GM21515 (cell line): Measurements from ENCODE around the gene EIF3L.

Experiments used
- ATAC-seq: cut with Tn5 transposase; IDR thresholded peaks from one replicate; pipeline ENCODE4 v1.9.1; 2021; ENCODE audit not compliant: unreplicated experiment

The EIF3L gene

DNA sequence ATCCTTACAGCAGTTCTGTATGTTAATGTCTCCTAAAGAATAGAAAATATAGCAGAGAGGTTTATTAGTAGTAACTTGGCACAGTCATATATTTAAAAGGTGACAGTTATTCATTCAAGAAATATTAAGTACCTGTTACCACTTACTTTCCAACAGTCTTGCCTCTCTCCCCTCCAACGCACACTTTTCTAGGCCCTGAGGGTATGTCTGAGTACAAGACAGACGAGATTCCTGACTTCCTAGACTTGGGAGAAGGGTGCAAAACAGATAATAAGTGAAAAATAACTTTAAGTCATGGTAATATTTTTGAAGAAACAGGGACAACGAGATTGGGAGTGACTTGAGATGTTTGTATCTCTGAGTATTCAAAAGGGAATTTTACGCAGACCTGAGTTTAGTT, 1.6 kb downstream of the EIF3L start:
- ATAC-seq = no peak

DNA sequence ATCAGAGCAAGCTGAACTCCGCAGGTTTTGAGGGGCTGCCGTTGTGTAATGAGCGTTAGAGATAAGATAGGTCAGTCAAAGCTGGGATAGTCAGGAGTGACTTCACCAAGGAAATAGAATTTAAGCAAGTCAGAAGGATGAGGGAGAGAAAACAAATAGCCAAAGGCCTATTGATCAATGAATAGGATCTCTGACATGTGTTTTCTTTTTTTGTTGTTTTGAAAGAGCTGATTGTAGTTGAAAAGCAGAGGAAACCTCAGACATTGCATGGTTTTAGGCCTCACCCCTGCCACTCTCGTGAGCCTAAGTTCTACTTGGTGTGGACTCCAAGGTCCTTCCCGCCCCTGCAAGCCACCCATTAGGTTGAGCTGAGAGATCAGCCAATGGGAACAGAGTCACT, 3.2 kb downstream of the EIF3L start:
- no peak for ATAC-seq

DNA sequence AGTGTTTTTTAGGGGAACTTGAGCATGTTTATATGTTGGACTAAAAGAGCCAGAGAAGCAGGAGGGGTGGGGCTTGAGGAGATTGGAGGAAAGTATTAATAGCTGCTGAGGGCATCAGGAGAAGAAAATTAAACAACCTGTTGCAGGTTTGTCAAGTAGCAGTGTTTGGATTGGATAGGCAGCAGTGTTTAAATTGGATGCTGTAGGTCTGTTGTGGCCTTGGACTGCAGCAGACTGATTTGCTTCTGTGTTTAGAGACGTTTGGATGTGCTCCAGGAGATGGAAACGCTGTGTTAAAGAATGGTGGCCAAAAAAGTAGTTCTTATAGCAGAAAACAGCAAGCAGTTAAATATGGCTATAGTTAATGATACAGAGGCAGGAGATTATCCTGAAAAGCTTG, 5.7 kb downstream of the EIF3L start:
- ATAC-seq = no peak

DNA sequence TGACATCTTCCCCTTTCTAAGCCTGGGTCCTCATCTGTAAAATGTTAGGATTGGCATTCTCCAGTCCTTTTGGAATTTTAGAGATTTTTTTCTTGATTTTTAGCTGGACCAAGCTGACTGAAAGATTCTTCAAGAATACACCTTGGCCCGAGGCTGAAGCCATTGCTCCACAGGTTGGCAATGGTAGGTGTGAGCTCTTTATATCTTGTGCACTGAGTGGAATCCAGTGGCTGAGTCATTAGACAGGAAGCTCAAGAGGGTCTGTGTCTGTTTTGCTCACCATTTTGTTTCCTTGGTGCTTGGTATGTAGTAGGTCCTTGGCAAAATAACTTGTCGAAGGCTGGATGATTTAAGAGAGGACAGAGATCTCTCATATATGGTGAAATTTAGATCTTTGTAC, 6.2 kb downstream of the EIF3L start:
- no peak for ATAC-seq

DNA sequence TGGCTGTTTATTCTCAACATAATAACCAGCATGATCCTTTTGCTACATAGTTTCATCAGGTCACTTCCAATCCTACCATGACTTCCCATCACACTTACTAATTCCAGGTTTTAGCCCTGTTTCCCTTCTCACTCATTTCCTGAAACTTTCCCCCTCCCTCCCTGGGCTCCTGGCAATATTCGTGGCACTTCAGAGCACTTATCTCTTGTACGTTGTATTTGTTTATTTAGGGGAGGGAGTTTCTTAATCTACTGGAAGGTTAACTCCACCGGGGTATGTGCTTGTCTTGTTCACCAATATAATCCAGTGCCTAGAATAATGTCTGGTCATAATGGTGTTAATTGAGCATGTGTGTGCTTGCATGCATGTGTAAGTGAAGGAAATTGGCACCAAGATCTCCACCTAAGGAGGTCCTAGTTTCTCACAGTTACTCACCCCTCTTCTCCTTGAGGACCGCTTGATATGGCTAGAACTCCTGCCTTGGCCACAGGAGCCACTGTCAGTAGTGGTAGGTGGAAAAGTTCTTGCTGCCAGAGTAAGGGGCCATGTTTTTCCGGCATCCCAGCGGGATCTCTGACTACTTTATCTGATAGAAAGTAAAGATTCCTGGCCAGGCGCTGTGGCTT, 11.7 kb downstream of the EIF3L start:
- no peak for ATAC-seq

DNA sequence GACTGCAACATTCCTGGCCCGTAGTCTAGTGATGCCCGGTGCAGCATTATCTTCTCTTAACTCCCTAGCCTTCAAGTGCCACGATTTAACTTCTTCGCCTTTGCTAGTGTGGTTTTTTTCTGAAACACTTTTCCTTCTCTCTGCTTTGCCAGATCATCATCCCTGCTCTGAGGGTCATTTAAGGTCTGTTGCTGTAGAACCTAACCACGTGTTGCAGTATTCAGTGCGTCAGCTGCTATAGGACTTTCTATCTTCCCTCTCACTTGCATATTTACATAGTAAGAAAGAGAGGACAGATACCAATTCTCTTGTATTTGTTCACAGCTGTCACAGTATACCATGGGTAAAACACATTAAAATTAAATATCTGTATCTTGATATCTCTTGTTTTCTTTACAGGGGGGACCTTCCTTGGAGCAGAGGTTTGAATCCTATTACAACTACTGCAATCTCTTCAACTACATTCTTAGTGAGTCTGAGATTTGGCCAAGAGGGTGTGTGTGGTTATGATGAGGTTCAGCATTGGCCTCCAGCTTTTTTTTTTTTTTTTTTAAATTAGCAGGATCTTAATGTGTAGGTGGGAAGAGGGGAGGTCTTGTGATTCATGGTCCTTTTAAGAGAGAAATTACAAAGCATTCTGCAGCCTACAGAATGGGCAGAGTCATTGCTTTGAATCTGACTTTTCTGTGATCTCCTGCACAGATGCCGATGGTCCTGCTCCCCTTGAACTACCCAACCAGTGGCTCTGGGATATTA, 13.5 kb downstream of the EIF3L start:
- no peak for ATAC-seq

DNA sequence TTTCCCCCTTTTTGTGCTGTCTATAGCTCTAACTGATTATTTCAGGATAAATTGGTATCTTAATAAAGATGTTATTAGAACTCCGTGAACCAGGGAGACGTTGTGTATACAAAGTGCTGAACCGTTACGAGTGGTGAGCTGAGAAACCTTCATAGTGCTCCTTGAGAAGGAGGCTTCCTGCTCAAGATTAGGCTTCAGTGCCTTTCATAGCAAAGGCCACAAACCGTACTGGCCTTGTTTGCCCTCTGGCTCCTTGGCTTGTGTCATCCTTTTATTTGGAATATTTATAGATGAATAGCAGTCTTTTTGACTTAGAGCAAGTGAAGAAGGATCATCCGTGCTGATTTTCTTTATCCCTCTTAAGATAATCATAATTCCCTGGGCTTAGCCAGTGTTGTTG, 16.3 kb downstream of the EIF3L start:
- ATAC-seq = no peak

DNA sequence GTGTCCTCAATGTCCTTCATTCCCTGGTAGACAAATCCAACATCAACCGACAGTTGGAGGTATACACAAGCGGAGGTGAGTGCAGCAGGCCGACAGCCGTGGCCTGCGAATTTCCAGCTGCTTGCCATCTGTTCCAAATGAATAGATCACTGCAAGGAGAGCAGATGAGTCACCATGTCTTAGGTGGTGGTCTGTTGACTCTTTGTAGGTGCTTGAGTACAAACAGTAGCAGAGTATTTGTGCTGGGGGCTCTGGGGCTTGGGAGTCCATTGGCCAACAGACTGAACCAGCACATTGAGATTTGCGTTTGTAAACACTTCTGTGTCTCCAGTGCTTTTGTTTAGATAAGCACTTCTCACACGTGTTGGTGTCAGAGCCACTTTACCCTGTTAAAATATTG, 21.1 kb downstream of the EIF3L start:
- no peak for ATAC-seq

DNA sequence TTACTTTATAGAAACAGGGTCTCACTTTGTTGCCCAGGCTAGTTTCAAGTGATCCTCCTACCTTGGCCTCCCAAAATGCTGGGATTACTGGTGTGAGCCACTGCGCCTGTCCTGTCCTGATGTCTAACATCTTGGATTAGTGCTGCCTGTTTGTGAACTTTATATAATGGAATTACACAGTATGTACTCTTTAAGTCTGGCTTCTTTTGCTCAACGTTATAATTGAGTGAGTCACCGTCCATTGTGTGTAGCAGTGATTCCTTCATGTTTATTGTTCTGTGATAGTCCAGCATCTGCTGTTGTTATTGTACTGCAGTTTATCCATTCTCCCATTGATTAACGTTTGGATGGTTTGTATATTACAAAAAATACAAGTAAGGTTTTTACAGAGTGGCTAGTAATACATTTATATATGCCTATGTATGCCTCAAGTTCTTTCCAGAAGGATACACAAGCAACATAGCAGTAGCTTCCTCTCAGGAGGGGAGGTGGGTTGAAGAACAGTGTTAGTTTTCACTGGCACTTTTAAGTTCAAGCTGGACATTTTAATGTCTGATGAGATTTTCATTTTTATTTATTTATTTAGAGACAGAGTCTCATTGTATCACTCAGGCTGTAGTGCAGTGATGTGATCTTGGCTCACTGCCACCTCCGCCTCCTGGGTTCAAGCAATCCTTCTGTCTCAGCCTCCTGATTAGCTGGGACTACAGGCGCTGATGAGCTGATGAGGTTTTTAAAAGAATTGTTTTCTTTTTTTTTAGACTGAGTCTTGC, 31.6 kb downstream of the EIF3L start:
- ATAC-seq = no peak

DNA sequence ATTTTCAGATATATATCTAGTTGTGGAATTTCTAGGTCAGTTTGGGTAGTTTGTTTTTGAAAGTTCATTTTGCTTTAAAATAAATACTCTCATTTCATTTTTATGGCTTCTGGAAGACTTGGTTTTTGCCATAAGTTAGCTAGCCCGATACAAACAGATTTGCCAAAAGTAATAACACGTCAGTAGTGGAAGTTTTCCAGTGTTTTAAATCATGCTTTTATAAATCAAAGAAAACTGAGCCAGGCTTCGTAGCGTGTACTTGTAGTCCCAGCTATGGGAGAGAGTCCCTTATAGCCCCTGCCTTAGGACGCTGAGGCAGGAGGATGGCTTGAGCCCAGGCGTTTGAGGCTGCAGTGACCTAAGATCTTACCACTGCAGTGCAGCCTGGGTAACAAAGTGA, 35.2 kb downstream of the EIF3L start:
- no peak for ATAC-seq

DNA sequence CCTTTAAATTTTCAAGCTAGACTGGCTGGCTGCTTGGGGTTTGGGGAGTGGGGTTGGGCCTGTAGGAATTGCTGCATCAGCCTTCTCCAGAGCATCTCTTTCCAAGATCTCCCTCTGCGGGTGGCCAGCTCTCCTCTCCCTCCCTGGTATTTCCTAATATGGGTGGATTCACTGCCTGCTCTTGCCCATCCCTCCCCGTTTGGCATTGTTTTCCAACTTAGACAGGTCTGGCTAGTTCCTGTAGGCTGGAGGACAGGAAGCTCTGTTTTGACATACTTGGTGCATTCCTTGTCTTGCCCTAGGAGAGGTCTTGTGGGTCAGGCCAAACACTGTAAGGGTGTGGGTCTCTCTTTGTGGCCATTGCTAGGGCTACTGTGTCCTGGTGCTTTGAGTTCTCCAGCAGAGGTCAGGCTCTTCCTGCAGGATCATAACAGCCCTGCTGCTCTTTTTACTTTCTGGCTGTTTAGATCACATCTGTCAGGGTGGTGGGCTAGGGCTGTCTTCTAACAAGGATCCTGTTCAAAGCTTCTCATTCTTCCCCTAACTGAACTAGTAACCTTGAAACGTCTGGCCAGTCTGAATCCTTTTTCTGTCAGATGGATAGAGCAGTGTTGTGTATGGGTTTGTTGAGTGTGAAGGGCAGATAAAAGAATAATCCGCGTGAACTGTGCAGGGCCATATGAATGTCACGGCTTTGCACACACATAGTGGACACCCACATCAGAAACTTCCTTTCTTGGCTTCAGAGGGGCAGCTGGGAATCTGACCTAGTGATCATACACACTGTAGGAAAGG, 38.6 kb downstream of the EIF3L start:
- no peak for ATAC-seq

DNA sequence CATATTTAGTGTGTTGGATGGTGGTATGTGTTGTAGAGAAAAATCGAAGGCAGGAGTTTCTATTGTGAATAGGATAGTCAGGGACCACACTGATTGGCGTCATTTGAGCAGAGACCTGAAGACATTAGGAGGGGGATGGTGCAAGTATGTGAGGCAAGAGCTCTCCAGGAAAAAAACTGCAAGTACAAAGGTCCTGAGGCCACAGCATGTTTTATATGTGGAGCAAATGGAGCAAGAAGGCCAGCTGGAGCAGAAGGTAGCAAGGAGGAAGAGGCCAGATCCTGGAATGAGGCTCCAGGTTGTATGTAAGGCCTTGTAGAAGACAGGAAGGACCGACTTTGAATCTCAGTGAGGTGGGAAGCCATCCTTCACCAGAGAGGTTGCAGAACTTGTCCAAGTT, 42.7 kb downstream of the EIF3L start:
- no peak for ATAC-seq

DNA sequence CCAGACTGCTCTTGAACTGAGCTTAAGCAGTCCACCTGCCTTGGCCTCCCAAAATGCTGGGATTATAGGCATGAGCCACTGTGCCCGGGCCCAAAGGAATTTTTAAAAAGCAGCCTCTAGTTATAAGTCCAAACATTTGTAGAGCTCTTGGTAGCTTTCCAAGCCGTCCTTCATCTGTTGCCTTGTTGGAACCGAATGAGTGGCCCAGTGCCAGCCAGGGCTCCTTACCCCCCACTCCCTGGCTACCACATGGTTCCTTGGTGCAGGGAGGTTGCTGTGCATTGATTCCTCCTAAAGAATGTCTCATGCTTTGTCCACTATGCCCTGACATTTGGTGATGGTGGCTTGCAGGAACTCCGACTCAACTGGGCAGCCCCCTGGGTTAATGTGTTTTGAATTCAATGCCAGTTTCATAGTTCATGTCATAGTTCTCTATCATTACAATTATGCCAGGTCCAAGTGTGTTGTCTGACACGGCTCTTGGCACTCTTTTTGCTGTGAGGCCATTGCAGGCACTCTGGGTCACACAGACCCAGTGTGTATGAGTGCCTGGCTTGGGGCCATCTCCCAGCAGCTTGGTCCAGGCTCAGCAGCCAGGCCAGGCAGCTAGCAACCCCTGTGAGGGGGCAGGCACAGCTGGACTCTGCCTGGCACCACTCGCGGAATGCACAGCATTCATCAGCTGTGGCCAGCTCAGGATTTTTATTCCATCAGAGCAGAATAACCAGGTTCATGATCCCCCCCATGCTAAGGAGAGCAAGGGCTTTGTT, 43.5 kb downstream of the EIF3L start:
- ATAC-seq = no peak

DNA sequence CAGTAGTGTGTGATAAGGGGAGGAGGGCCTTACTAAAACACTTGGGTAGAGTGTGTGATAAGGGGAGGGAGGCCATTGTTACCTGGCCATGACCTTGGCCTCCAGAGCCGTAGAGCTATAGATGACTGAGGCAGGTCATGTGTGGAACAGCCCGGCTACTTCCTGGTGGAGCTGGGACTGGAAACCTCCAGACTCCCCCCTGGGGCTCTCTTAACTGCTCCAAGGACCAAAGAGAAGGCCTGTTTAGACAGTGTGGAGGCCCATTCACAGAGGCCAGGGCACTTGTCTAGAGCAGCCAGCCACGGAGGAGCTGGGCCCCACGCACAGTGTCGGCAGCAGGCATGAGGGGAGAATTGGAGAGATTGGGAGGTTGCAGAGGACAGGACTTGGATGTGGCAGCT, 44.4 kb downstream of the EIF3L start:
- ATAC-seq = no peak

DNA sequence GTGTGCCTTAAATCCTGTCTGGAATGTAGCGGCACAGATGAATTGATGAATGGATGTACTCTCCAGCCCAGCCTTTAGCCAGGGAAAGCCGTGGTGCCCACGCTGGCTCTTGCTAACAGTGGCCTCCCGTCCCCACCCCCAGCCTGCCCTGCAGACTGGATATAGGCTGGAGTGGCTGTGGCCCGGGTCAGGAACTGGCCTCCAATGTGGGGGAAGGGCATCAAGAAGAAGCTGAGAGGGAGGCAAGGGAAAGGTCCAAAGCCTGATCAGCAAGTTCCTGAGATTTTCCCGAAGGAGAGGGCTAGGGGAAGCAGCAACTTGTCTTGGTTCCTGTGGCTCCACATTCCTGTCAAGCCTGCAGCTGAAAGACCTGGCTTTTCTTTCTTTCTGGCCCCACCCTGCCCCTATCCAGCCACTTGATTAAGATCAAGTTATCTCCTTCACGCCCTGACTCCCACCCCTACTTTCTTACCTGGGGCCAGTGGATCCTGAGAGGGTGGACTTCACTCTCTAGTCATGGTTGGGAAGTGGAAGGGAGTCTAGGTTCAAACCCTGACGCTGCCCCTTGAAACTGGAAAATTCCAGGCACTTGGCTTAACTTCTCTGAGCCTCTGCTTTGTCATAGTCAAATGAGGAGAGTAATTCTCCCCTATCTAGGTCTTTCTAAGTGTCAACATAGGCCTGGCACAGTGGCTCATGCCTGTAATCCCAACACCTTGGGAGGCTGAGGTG, 45.9 kb downstream of the EIF3L start:
- ATAC-seq = no peak

DNA sequence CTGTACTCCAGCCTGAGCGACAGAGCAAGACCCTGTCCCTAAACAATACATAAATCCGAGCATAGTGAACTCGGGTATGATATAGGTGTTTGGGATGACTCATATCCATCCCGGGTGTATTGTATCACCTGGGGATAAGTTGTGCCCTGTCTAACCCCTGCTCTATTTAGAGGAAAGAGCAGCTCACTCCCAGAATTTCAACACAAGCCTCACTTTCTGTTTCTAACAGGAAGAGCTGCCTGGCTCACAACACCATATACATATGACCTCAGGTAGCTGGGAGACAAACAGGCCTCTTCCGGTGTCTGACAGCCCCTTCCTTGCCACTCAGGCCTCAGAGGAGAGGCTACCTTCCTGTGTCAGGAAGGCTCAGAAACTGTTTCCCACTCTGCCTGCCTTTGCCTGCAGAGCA, 47.0 kb downstream of the EIF3L start:
- peak; percentile 58 for ATAC-seq

DNA sequence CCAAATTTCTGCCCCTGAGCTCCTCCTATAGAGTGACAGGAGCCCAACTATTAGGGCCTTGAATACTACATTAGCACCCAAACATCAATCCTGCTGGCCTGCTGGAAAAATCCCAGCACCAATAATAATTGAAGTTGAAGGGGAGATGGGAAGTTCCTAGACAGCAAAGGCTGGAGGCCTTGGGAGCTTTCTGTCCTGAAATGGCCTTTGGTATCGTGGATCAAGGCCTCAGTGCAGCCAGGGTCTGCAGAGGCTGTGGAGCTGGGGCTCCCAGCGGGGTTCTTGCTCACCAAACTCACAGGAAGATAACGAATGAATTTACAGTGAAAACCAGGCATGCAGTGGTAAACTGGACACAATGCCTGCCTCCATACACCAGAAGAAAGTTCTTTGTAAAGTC, 47.7 kb downstream of the EIF3L start:
- ATAC-seq = no peak

DNA sequence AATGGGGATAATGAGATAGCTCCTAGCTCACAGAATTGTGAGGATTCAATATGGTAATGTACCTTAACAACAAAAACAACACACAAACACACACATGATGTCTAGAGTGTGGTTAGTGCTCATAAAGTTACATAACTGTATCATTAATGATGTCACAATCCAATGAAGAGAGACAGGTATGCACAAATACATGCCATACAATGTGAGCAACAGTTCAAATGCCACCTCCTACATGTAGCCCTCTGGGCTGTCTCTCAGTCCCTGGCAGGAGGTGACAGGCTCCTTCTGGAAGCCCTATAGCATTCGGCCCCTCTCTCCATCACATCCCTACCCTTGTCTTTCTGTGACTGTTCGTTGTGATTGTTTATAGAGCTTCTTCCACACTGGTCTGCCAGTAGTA, 48.6 kb downstream of the EIF3L start:
- no peak for ATAC-seq

DNA sequence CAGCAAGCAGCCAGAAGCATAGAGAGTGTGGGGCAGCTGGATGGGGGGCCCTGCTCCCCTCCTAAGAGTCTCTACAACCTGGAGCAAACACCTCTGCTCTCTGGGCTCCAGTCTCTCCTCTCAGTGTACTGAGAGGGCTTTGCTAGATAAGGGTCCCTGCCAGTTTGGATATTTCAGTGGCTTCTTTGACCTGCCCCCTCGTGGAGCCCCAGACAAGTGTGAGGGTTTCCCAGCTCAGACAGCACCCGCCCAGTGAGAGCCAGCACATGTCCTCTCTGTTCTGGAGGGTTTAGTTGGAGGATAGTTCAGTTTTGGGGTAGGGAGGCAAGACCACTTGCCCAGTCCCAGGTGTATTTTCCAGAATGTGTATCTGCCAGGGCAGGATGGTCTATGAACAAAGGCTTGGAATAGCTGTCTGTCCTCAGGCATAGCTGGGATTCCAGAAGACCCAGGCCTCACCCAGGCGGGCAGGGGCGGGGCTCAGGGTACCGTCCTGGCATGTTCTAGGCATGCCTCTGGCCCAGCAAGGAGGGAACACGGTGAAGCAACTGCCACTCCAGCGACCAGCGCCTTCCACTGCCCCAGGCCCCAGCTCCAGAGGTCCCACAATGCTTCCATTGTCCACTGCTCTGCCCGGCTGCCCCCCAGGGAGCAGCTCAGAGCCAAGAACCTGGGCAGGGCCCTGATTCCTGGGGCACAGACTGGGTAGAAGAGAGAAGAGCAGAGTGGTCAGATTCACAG, 49.4 kb downstream of the EIF3L start:
- ATAC-seq = no peak
